ENCODE results near the gene MCF2L. TPM values are rescaled to one million over a fixed set of nuclear protein-coding genes. Genes with fewer than 3 reads are reported as not detected.

MCF2L gene
- total and polyA plus RNA-seq, 9 of the 15 experiments (the other 6 are each of a cell fraction or from before 2014, with no cell fraction given) = 0.05 to 0.25 (median 0.18) TPM; not detected in 5

DNA sequence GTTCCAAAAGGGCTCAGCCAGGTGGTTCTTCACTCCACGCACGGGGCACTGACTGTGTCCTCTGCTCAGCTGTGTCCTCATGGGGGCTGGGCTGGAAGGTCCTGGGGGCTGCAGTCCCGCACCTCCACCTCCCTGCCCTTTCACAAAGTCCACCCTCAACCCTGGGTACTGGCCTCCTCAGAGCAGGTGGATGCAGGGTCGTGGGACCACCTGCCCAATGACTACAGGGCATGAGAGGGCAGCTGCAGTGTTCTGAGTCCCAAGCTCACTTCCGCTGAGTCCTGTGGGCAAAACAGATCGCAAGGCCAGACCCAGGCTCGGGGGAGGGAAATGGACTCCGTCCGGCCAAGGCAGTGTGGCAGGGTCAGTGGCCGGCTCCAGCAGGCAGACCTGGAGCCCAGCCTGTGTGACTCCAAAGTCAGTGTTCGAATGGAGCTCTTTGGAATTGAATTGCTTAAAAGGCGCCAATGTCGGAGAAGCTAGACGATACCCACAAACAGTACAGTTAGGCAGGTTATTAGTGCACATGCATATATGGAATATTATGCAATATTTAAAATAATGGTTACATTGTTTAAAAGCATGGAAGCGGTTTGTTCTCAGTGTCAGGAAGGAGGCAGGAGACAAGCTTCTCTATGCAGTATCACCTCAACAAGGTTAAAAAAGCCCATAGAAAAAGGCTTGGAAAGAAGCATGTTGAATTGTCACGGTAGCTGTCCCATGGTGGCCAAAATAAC lies 54.8 kb downstream of the MCF2L start:
- 10% methylated on average over 14 of the region's 16 CpGs for WGBS (ENCODE audit: insufficient coverage, low coverage, missing lambda C conversion rate)
- peaks cover 0 to 4% of the 10 kb centered on the region in 2 experiments; a peak in 2 of 5 replicates for H3K4me1 ChIP-seq (replicated peaks in 1 of 2; ENCODE audit: control insufficient read depth in 2 of 2, insufficient read depth in 2 of 2, low read length in 2 of 2)
- H3K36me3 ChIP-seq (ENCODE audit: control insufficient read depth, insufficient read depth, low read length) = no peaks in the 10 kb centered on the region
- no peaks in the 10 kb centered on the region for H3K9me3 ChIP-seq (replicated peaks; ENCODE audit: control insufficient read depth, insufficient read depth, low read depth, low read length)
- ChIA-PET POLR2A (interaction anchor here (0.7 to 0.9 kb wide), 3 partner anchors 27 to 1160 kb away, joined by 3 to 4 read pairs (median 3); no protein-coding TSS in a partner anchor), CTCF (ENCODE audit: low intra/inter-chr PET ratio) (no interaction called here)
- DNase-seq (ENCODE audit: extremely low read depth in 1 of 4, low spot score in 3 of 4) = no peak
- H3K4me2 ChIP-seq (ENCODE audit: insufficient read depth, low read length) = no peak overlapping the region
- H3K27me3 ChIP-seq (ENCODE audit: control insufficient read depth in 2 of 2, insufficient read depth in 2 of 2, low read length in 2 of 2) = peaks cover 26 to 79% of the 10 kb centered on the region in 2 experiments; a peak in 4 of 5 replicates
- no peak for FAIRE-seq
- no peak overlapping the region for H3K27ac ChIP-seq (ENCODE audit: extremely low read depth, low read depth, low read length)
- TF ChIP-seq TAF9B (IDR thresholded peaks at IDR 0.05; ENCODE audit: partially characterized antibody) (no peak), ZBTB8A (IDR thresholded peaks at IDR 0.05; ENCODE audit: partially characterized antibody) (no peak)
- TF ChIP-seq, protein P1, sequence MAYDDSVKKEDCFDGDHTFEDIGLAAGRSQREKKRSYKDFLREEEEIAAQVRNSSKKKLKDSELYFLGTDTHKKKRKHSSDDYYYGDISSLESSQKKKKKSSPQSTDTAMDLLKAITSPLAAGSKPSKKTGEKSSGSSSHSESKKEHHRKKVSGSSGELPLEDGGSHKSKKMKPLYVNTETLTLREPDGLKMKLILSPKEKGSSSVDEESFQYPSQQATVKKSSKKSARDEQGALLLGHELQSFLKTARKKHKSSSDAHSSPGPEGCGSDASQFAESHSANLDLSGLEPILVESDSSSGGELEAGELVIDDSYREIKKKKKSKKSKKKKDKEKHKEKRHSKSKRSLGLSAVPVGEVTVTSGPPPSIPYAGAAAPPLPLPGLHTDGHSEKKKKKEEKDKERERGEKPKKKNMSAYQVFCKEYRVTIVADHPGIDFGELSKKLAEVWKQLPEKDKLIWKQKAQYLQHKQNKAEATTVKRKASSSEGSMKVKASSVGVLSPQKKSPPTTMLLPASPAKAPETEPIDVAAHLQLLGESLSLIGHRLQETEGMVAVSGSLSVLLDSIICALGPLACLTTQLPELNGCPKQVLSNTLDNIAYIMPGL (CRISPR knock-in tag; IDR thresholded peaks at IDR 0.05) = no peak
- TF ChIP-seq, protein P2, sequence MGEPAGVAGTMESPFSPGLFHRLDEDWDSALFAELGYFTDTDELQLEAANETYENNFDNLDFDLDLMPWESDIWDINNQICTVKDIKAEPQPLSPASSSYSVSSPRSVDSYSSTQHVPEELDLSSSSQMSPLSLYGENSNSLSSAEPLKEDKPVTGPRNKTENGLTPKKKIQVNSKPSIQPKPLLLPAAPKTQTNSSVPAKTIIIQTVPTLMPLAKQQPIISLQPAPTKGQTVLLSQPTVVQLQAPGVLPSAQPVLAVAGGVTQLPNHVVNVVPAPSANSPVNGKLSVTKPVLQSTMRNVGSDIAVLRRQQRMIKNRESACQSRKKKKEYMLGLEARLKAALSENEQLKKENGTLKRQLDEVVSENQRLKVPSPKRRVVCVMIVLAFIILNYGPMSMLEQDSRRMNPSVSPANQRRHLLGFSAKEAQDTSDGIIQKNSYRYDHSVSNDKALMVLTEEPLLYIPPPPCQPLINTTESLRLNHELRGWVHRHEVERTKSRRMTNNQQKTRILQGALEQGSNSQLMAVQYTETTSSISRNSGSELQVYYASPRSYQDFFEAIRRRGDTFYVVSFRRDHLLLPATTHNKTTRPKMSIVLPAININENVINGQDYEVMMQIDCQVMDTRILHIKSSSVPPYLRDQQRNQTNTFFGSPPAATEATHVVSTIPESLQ (CRISPR knock-in tag; IDR thresholded peaks at IDR 0.05) = no peak
- no peak overlapping the region for H3K9ac ChIP-seq (ENCODE audit: insufficient read depth in 1 of 2, low read depth in 2 of 2, low read length in 2 of 2)
- no peak for ATAC-seq
- BruUV-seq (replicated peaks) = no TSS peak
- H3K4me3 ChIP-seq = no peak overlapping the region
- H4K20me1 ChIP-seq (replicated peaks; ENCODE audit: control insufficient read depth, insufficient read depth, low read length) = 0 out of 2 replicates have a peak, but pooled peaks cover 9% of the 10 kb centered on the region
- H3K9me1 ChIP-seq (ENCODE audit: control insufficient read depth, insufficient read depth, low read length) = no peaks in the 10 kb centered on the region
- in situ Hi-C loops (cut with MboI) = no loop called here
- intact Hi-C loops (cut with micrococcal nuclease) = no loop called here
- H3K79me2 ChIP-seq (ENCODE audit: control insufficient read depth, insufficient read depth, low read length) = no peaks in the 10 kb centered on the region
- H2AFZ ChIP-seq (ENCODE audit: low read depth, low read length) = no peak overlapping the region

Data from K562 (cell line).